Neural cell (in vitro differentiated cells): ENCODE measurements around the gene HK1.

Source experiments
- CTCF ChIP-seq: fragments of 450-650 bp; IDR thresholded peaks from 2 replicates; pipeline ENCODE4 v1.5.1; 2014; ENCODE audit warnings: antibody characterized with exemption, mild to moderate bottlenecking, moderate library complexity; ENCODE audit not compliant: poor library complexity, severe bottlenecking
- RAD21 ChIP-seq: fragments of 450-650 bp; conservative IDR thresholded peaks from 2 replicates; pipeline ENCODE4 v1.6.1; 2014; ENCODE audit warnings: antibody characterized with exemption, mild to moderate bottlenecking, moderate library complexity

GRCh38 chr10:69410487-69410886, 132.2 kb downstream of the HK1 start:
- TF ChIP-seq CTCF (no peak), RAD21 (no peak)
